Fibroblast of the aortic adventitia (primary cell): Measurements from ENCODE around the gene SH3GL3. TPM values are rescaled to one million over a fixed set of nuclear protein-coding genes. Genes with fewer than 3 reads are reported as not detected.

ENCODE experiments used
- DNase-seq: peaks from one replicate; pipeline ENCODE4 v3.0.0-alpha.2; 2010; ENCODE audit warnings: low read depth
- H3K4me3 ChIP-seq: 2 replicates; pipeline ENCODE4 v1.5.1; 2011; ENCODE audit warnings: low read depth, mild to moderate bottlenecking, control low read depth, low read length, moderate library complexity
- CTCF ChIP-seq: IDR thresholded peaks from 2 replicates; pipeline ENCODE4 v1.5.1; 2011; ENCODE audit warnings: mild to moderate bottlenecking, low read length, control low read depth, inconsistent platforms; ENCODE audit not compliant: insufficient read depth
- total RNA-seq: library from RNA; depleted of rRNA; stranded (reverse); fragments of >200 nt; gene quantifications from 2 replicates; pipeline ENCODE4 v1.2.3, GENCODE V29; 2012; ENCODE audit warnings: low replicate concordance

The SH3GL3 gene
- total RNA-seq, 1 donor, result 0.09 TPM

DNA sequence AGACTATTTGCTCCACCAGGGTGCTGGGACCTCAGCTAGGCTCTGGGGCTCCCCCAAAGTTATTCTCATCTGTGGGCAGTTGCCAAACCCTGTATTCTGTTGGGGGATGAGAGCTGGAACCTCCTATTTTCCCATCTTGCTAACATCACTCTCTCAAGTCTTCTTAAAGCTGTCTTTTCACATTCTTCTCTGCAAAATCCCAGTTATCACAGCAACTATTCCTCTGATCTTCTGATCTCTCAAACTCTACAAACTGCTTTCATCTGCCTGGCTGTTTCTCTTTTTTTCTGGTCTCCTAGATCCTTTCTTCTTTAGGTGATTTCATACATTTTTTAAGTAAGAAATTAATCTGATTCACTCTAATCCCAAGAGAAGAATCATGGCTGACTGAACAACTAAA lies 196.1 kb downstream of the SH3GL3 start:
- no peak for DNase-seq
- no peak overlapping the region for H3K4me3 ChIP-seq
- no peak for TF ChIP-seq CTCF

DNA sequence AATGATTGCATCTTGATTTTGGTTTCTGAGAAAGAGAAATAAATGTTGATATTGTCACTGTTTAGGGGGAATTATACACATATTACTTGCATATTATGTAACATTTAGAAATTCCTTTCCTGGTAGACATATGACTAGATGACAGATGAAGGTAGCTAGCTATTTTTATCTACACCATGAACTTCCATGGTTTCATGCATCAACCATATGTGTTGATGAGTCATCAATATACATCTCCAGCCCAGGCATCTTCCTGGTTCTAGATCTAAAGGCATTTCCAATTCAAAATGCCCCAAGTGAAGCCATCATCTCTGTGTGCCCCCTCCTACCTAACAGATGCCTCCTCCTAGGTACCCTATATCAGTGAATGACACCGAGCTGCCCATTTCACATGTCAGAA lies 197.3 kb downstream of the SH3GL3 start:
- H3K4me3 ChIP-seq, result no peak overlapping the region
- no peak for DNase-seq
- TF ChIP-seq CTCF, result no peak

DNA sequence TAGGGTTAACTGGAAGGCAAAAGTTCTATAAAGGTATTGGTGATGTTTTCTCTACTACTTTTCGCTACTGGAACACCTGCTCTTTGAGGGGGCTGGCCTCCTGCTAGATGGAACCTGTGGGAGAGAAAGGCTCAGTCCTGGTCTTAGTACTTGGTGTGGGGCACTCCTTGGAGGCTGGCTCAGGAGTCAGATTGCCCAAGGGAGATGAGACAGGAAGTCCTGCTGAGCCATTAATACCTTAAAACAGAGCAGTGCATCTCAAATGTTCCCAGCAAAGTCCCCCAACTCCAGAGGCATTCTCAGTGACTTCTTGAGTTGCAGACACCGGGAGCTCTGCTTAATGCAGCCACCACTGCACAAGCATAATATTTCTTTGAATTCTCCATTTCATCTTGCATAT lies 203.7 kb downstream of the SH3GL3 start:
- H3K4me3 ChIP-seq, result no peak overlapping the region
- no peak for TF ChIP-seq CTCF
- DNase-seq, result no peak

DNA sequence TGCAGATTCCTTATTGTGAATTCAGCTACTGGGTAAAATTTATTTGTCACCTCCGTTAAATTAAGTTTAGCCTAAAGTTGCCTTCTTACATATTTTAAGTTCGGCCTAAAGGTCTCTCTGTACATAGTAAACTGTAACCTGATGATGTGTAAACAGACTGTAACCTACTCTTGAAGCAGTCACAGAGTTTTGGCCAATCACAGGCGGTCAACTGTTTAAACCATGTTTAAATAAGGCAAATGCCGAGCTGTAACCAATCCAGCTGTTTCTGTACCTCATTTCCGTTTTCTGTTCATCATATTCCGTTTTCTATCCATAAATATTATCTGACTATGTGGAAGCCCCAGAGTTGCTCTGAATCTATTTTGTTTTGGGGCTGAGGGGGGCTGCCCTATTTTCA lies 204.4 kb downstream of the SH3GL3 start:
- DNase-seq, result no peak
- TF ChIP-seq CTCF, result no peak

GRCh38 chr15:83652626-83653204 lies 205.6 kb downstream of the SH3GL3 start:
- no peak for TF ChIP-seq CTCF
- no peak overlapping the region for H3K4me3 ChIP-seq
- no peak for DNase-seq

More for the DNA sequence above, 204.4 kb downstream of the SH3GL3 start:
- H3K4me3 ChIP-seq, result no peak overlapping the region

GRCh38 chr15:83653288-83653638 lies 206.1 kb downstream of the SH3GL3 start:
- TF ChIP-seq CTCF, result no peak
- DNase-seq, result no peak
- H3K4me3 ChIP-seq, result no peak overlapping the region
